Esophagus muscularis mucosa (tissue), 4 donors: ENCODE results near the gene LRMDA. TPM values are rescaled to one million over a fixed set of nuclear protein-coding genes. Genes with fewer than 3 reads are reported as not detected.

Experiments used
- DNase-seq: peaks from one replicate; pipeline ENCODE4 v3.0.0-alpha.2; 2017; ENCODE audit errors: extremely low spot score
- H3K27ac ChIP-seq, 4 donors: fragments of 200-600 bp; sonication (generic); replicated peaks in 1 of 4; 1 replicate in 3 of 4; 2 replicates in 1 of 4; pipeline ENCODE4 v1.5.1; 2016 to 2019; ENCODE audit warnings: mild to moderate bottlenecking in 1 of 4
- H3K27me3 ChIP-seq, 4 donors: fragments of 200-600 bp; sonication (generic); one replicate each; pipeline versions ENCODE4 v1.5.1 to v1.6.0; 2016 to 2019
- H3K36me3 ChIP-seq, 4 donors: fragments of 200-600 bp; sonication (generic); one replicate each; pipeline ENCODE4 v1.5.1; 2016 to 2019
- H3K4me1 ChIP-seq, 4 donors: fragments of 200-600 bp; sonication (generic); one replicate each; pipeline ENCODE4 v1.5.1; 2016 to 2019
- H3K4me3 ChIP-seq, 4 donors: fragments of 200-600 bp; sonication (generic); 1 replicate in 2 of 4; 2 replicates in 2 of 4; pipeline ENCODE4 v1.5.1; 2016 to 2019; ENCODE audit warnings: mild to moderate bottlenecking in 4 of 4, moderate library complexity in 1 of 4
- H3K9me3 ChIP-seq, 4 donors: fragments of 200-600 bp; sonication (generic); 1 replicate in 3 of 4; 2 replicates in 1 of 4; pipeline ENCODE4 v1.5.1; 2016 to 2019
- EP300 ChIP-seq: sonication (generic); formaldehyde crosslinking; IDR thresholded peaks from one replicate; pipeline ENCODE4 v1.6.1; 2017; ENCODE audit warnings: antibody characterized with exemption
- POLR2A ChIP-seq: fragments of 450-650 bp; IDR thresholded peaks from one replicate; pipeline ENCODE4 v1.6.1; 2017; ENCODE audit warnings: antibody characterized with exemption, moderate library complexity, mild to moderate bottlenecking, low read depth
- POLR2AphosphoS5 ChIP-seq, 2 donors: sonication (generic); formaldehyde crosslinking; IDR thresholded peaks; one replicate each; pipeline ENCODE4 v1.6.1; 2017; ENCODE audit warnings: antibody characterized with exemption in 2 of 2
- WGBS: methylation state at CpG from one replicate; pipeline ENCODE4 v1.1.5; 2018; 5-methylcytosine and 5-hydroxymethylcytosine counted together
- intact Hi-C: fragments of 100-400 bp; cut with DNase I; formaldehyde crosslinking; loops from one replicate; pipeline ENCODE4 v1.15.1; 2023
- total RNA-seq, 4 donors: library from RNA; depleted of rRNA; stranded (reverse); fragments of >200 nt; gene quantifications; one replicate each; pipeline versions ENCODE4 v1.1.0 to v1.2.1, GENCODE V29; 2016
- TF ChIP-seq, protein P1 (sequence below), 3 experiments: fragments of 200-600 bp in 2 of 3; fragments of 450-650 bp in 1 of 3; sonication (generic) in 2 of 3; IDR thresholded peaks; one replicate each; pipeline ENCODE4 v1.5.1; 2017 to 2019; ENCODE audit warnings: antibody characterized with exemption in 3 of 3, mild to moderate bottlenecking in 2 of 3, moderate library complexity in 1 of 3

LRMDA gene
- total RNA-seq, 4 donors from 2014 or later = 14.3 to 34.9 (median 26.5) TPM

DNA sequence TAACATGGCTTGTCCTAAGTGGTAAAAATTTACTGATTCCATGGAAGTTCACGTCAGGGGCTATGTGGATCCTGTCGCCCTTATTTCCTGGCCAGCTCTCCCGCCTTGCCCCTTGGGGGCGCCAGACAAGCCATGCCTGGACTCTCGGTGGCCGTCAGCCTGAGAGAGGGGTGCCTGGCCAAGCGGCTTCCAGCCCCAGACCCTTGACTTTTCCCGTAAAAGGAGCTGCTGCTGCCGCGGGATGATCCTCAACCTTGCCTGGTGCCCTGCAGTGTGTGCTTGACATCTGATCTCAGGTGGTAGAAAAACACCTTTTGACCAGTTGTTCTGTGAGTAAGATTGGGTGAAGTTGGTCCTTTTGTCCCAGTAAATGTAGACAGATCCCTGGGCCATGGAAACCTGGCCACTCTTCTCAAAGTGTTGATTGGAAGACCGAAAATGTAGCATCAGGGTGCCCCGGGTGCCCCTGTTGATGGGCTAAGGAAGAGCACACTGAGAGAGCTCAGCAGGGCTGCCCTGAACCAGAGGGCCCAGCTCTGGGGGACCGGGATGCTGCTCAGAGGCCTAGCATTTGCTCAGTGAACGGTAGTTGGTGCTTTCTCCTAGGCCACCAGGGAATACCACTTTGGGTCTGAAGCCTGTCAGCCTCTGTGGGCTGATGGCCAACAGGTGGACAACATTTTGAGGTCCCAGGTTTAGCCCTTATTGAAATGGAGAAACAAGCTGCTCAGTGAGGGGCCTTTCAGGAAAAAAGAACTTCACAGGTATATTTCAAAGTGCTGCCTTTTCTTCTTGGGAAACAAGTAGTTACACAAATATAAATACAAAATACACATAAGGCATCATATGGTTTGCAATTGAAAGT, 162.5 kb downstream of the LRMDA start:
- TF ChIP-seq, protein P1, sequence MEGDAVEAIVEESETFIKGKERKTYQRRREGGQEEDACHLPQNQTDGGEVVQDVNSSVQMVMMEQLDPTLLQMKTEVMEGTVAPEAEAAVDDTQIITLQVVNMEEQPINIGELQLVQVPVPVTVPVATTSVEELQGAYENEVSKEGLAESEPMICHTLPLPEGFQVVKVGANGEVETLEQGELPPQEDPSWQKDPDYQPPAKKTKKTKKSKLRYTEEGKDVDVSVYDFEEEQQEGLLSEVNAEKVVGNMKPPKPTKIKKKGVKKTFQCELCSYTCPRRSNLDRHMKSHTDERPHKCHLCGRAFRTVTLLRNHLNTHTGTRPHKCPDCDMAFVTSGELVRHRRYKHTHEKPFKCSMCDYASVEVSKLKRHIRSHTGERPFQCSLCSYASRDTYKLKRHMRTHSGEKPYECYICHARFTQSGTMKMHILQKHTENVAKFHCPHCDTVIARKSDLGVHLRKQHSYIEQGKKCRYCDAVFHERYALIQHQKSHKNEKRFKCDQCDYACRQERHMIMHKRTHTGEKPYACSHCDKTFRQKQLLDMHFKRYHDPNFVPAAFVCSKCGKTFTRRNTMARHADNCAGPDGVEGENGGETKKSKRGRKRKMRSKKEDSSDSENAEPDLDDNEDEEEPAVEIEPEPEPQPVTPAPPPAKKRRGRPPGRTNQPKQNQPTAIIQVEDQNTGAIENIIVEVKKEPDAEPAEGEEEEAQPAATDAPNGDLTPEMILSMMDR (IDR thresholded peaks at IDR 0.05) = no peak
- TF ChIP-seq POLR2A = no peak
- TF ChIP-seq POLR2AphosphoS5 (IDR thresholded peaks at IDR 0.05) = no peak
- no peak for TF ChIP-seq EP300
- WGBS = 92% methylated on average over 7 of the region's 14 CpGs
- peaks cover 0 to 34% (median 19%) of the 10 kb centered on the region in 4 donors for H3K4me1 ChIP-seq
- no peaks in the 10 kb centered on the region for H3K36me3 ChIP-seq
- H3K4me3 ChIP-seq = no peak overlapping the region
- H3K27ac ChIP-seq = no peak overlapping the region
- intact Hi-C loops = no loop called here
- no peaks in the 10 kb centered on the region for H3K27me3 ChIP-seq
- H3K9me3 ChIP-seq = no peaks in the 10 kb centered on the region
- DNase-seq = no peak

DNA sequence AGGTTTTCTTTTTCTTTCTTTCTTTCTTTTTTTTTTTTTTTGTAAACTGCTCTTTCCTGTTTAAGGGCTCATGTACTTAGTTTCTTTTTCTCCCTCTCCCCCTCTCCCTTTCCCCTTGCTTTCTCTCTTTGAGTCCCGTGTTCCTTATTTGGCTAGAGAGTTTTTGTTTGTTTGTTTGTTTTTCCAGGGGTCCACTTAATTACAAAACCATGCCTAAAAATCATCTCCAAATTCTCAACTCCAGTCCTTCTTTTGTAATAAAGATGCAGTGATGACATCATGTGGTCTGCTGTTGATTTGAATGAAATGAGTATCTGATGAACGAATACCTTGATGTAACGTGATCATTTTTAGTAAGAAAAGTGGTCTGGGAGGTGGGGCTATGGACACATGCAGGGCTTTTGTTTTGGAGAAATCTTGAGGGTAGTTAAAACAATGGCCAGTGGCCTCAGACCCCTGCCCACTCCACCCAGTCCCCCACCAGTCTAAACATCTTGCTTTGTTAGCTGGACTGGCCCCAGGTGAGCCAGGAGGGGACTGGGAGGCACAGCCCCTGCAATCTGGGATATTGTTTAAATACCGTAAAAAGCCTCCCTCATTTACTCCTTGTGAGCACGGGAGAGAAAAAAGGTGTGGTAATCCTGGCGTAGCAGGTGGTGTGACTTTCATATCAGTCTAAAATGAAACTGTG, 165.7 kb downstream of the LRMDA start:
- no peak for DNase-seq
- no peak overlapping the region for H3K4me3 ChIP-seq
- H3K27me3 ChIP-seq = no peaks in the 10 kb centered on the region
- no peak overlapping the region for H3K27ac ChIP-seq
- TF ChIP-seq, protein P1 (IDR thresholded peaks at IDR 0.05) = no peak
- H3K36me3 ChIP-seq = no peaks in the 10 kb centered on the region
- intact Hi-C loops = no loop called here
- 93% methylated on average over 6 of the region's 6 CpGs for WGBS
- peaks cover 10 to 51% (median 32%) of the 10 kb centered on the region in 4 donors for H3K4me1 ChIP-seq
- H3K9me3 ChIP-seq = no peaks in the 10 kb centered on the region

DNA sequence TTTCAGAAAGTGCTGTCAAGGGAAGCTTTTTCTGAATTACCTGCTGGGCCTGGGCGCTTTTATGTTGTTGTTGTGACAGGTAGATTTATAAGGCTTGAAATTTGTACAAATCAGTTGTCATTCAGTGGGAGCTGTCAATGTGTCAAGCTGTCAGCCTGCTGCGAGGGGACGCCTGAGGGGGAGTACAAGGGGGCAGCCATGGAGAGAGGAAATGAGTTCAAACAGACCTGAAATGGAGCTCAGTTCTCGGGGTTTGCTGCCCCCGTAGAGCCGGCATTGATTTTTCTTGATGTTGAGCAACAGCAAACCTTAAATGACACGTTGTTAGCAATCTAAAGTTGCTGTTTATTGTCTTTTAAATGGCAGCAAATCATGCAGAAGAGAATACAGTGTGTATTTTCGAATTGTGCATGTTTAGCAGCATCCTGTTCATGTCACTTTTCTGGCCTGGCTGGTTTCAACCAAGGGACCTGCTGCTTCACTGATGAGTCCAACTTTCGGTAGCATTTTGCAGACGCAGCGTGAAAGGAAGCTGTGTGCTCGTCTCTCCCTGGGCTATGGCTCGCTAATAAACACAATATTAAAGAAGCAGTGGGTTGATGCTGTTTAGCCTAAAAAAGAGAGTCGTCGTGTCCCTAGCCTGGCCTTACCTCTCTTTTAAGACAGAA, 166.5 kb downstream of the LRMDA start:
- Histone ChIP-seq H3K36me3 (no peaks in the 10 kb centered on the region), H3K4me1 (peaks cover 10 to 43% (median 27%) of the 10 kb centered on the region in 4 donors), H3K9me3 (no peaks in the 10 kb centered on the region), H3K4me3 (no peak overlapping the region), H3K27ac (no peak overlapping the region), H3K27me3 (no peaks in the 10 kb centered on the region)
- 95% methylated on average over 15 of the region's 15 CpGs for WGBS
- TF ChIP-seq, protein P1 (IDR thresholded peaks at IDR 0.05) = no peak
- TF ChIP-seq EP300 = no peak
- TF ChIP-seq POLR2AphosphoS5 (IDR thresholded peaks at IDR 0.05) = no peak
- TF ChIP-seq POLR2A = no peak
- DNase-seq = no peak
- intact Hi-C loops = no loop called here

DNA sequence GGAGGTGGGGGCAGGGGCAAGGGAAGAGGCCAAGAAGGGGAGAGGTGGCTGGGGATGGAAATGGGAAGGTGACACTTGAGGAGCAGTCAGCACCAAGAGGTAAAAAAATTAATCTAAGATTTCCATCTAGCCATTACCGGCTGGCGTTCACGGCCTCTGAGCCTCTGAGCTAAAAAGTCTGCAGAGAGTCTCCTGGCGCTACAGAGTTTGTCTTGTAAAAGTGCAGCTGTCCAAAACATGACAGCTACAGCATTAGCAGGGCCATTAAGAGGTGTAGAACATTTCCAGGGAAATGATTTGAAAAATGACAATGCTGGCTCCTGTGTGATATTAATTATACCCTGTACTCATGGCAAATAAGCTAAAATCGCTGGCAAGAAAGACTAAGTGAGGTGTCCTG, 167.6 kb downstream of the LRMDA start:
- DNase-seq = no peak
- Histone ChIP-seq H3K4me1 (peaks cover 10 to 33% (median 19%) of the 10 kb centered on the region in 4 donors), H3K27ac (peak overlapping the region in 1 of 4 donors; percentile 16), H3K9me3 (no peaks in the 10 kb centered on the region), H3K4me3 (no peak overlapping the region), H3K36me3 (no peaks in the 10 kb centered on the region), H3K27me3 (no peaks in the 10 kb centered on the region)
- intact Hi-C loops = no loop called here
- WGBS = 63% methylated on average over 5 of the region's 5 CpGs
- TF ChIP-seq, protein P1 (IDR thresholded peaks at IDR 0.05) = no peak
- TF ChIP-seq POLR2A (no peak), POLR2AphosphoS5 (IDR thresholded peaks at IDR 0.05) (no peak), EP300 (no peak)
